ENCODE measurements around the gene STK38L. TPM values are rescaled to one million over a fixed set of nuclear protein-coding genes. Genes with fewer than 3 reads are reported as not detected.

Gene STK38L
- total RNA-seq, 4 donors from 2014 or later, result 26.9 to 69.3 (median 49.9) TPM

DNA sequence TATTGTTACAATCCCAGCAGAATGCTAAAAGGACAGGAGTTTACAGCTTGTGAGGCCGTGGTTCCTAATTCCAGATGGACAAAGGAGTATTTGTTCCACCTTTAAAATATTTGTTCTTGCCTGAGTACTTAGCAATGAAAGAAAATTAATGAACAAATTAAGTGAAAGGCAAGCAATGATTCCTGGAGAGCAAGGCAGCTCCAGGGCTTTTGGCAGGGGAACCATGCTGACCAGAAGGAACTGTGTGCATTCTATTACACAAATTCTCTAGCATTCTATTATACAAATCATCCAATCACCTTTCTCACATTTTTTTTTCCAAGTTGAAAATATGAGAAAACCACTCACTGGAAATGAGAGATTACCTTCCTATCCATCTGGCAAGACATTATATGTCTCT is 86.8 kb downstream of the STK38L start:
- peak overlapping the region; percentile 40 to 56 for H3K27ac ChIP-seq

DNA sequence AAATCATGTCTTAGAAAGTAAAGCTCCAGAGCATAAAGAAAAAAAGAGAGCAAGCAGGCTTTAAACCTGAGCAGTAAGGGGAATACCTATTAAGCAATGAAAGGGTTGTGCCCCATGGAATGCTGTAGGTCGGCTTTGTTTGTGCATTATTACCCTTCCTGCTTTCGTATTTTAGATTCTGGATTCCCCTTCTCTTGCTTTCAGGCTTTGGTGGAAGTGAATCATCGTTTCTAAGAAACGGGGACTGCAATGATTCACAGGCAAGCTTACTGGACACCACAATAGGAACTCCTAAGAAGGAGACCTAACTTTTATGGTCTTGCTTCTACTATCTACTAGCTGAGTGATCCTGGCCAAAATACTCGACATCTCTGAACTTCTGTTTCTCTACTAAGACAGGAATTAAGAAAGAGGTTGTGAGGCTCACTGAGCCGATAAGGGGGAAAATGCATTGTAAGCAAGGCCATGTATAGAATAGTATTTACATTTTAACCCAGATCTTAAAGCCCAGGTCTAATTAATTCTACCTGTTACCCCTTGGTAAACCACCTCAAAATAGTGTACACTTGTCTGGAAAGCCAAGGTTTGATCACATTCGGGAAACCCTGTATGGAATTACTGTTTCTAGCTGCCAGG is 87.3 kb downstream of the STK38L start:
- intact Hi-C loops (cut with DNase I; ENCODE audit: low total_unique reads), result no loop called here
- Histone ChIP-seq H3K4me3 (no peak overlapping the region), H3K27me3 (no peaks in the 10 kb centered on the region), H3K9me3 (no peaks in the 10 kb centered on the region), H3K27ac (peak overlapping the region; percentile 40 to 56), H3K4me1 (peaks cover 0 to 5% of the 10 kb centered on the region in 2 donors), H3K36me3 (no peaks in the 10 kb centered on the region)
- DNase-seq, result peak in 1 of 2 donors; percentile 18
- no peak for TF ChIP-seq POLR2A (IDR thresholded peaks at IDR 0.05)
- TF ChIP-seq, protein P1, sequence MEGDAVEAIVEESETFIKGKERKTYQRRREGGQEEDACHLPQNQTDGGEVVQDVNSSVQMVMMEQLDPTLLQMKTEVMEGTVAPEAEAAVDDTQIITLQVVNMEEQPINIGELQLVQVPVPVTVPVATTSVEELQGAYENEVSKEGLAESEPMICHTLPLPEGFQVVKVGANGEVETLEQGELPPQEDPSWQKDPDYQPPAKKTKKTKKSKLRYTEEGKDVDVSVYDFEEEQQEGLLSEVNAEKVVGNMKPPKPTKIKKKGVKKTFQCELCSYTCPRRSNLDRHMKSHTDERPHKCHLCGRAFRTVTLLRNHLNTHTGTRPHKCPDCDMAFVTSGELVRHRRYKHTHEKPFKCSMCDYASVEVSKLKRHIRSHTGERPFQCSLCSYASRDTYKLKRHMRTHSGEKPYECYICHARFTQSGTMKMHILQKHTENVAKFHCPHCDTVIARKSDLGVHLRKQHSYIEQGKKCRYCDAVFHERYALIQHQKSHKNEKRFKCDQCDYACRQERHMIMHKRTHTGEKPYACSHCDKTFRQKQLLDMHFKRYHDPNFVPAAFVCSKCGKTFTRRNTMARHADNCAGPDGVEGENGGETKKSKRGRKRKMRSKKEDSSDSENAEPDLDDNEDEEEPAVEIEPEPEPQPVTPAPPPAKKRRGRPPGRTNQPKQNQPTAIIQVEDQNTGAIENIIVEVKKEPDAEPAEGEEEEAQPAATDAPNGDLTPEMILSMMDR (IDR thresholded peaks at IDR 0.05), result no peak

More for the DNA sequence above, 86.8 kb downstream of the STK38L start:
- Histone ChIP-seq H3K4me3 (no peak overlapping the region), H3K27me3 (no peaks in the 10 kb centered on the region), H3K4me1 (peaks cover 0 to 5% of the 10 kb centered on the region in 2 donors), H3K36me3 (no peaks in the 10 kb centered on the region), H3K9me3 (no peaks in the 10 kb centered on the region)
- intact Hi-C loops (cut with DNase I; ENCODE audit: low total_unique reads), result no loop called here
- no peak for DNase-seq
- no peak for TF ChIP-seq POLR2A (IDR thresholded peaks at IDR 0.05)
- TF ChIP-seq, protein P1 (IDR thresholded peaks at IDR 0.05), result no peak

DNA sequence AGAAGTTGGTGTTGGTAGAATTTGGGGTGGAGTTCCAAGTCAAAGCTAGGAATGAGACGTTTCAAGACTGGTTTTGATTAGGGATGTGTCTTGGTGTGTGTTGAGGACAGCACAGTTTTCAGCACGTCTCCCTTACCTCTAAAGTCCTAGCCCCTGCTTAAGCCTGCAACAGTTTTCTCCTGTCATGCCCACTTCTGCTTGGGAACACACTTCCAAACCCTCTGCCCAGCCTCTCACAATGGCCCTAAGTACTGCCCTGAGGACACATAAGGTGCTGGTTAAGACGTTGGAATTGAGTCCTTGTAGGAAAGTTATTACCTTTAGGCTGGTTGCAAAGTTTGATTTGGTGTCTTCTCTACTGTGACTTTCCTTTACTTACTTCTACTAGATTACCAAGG is 87.8 kb downstream of the STK38L start:
- intact Hi-C loops (cut with DNase I; ENCODE audit: low total_unique reads), result no loop called here

DNA sequence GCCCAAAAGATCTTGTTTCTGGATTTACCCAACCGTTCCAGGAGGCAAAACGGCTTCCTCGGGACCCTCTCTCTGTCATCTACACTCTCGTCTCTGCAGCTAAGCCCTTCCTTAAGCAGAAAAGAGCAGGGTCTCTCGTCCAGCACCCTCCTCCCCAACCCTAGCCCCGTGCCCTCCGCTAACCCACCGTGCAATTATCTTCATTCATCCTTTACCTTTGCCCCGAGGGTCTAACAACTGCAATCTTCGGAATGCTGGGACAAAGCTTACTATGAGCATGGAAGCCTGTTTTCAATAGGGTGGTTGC is 88.3 kb downstream of the STK38L start:
- H3K27ac ChIP-seq, result peak overlapping the region in 1 of 2 donors; percentile 8
- H3K27me3 ChIP-seq, result no peaks in the 10 kb centered on the region
- H3K4me1 ChIP-seq, result peaks cover 0 to 5% of the 10 kb centered on the region in 2 donors
- H3K4me3 ChIP-seq, result peak overlapping the region; percentile 36 to 75
- no peaks in the 10 kb centered on the region for H3K36me3 ChIP-seq
- intact Hi-C loops (cut with DNase I; ENCODE audit: low total_unique reads), result no loop called here
- H3K9me3 ChIP-seq, result no peaks in the 10 kb centered on the region
- DNase-seq, result no peak
- TF ChIP-seq, protein P1 (IDR thresholded peaks at IDR 0.05), result no peak
- TF ChIP-seq POLR2A (IDR thresholded peaks at IDR 0.05), result no peak

More for the DNA sequence above, 87.8 kb downstream of the STK38L start:
- DNase-seq, result no peak
- Histone ChIP-seq H3K4me1 (peaks cover 0 to 5% of the 10 kb centered on the region in 2 donors), H3K36me3 (no peaks in the 10 kb centered on the region), H3K4me3 (no peak overlapping the region), H3K27ac (no peak overlapping the region), H3K27me3 (no peaks in the 10 kb centered on the region), H3K9me3 (no peaks in the 10 kb centered on the region)
- TF ChIP-seq POLR2A (IDR thresholded peaks at IDR 0.05), result no peak
- TF ChIP-seq, protein P1 (IDR thresholded peaks at IDR 0.05), result no peak

DNA sequence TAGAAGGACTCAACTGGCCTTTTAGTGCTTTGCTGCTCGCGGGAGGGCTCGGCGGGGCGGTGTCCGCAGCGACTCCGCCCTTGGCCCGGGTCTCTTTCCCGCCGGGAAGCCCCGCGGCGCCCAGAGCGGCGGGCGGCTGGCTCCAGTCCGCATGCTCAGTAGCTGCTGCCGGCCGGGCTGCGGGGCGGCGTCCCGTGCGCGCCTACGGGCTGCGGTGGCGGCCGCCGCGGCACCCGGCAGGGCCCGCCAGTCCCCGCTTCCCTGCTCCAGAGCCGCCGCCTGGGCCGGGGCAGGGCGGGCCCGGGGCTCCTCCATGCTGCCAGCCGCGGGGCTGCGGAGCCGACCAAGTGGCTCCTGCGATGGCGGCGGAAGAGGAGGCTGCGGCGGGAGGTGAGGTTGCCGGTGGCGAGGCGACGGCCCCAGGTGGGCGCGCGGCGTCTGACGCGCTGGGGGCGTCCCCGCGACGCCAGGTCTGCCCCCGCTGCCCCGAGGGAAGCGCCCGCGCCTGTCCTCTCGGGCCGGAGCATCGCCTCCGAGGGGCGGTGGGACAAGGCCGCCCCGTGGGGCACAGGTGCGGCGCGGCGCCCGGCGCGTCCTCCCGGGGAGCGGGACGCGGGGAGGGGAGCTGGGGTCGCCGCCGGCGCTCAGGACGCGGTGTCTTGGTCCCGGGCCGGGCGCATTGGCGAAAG is 88.8 kb downstream of the STK38L start, which contains the start of gene BMAL2:
TSS of gene BMAL2 (plus strand) at position 123 of the 689 bp plus-strand sequence. CDS start at position 360, 237 bp downstream.
- peak; percentile 16 to 27 for DNase-seq
- TF ChIP-seq POLR2A (IDR thresholded peaks at IDR 0.05), result no peak
- TF ChIP-seq, protein P1 (IDR thresholded peaks at IDR 0.05), result no peak
- intact Hi-C loops (cut with DNase I; ENCODE audit: low total_unique reads), result no loop called here

More for the DNA sequence above, 88.8 kb downstream of the STK38L start, which contains the start of gene BMAL2:
- Histone ChIP-seq H3K4me3 (peak within 1 kb of the TSS; percentile 36 to 75), H3K4me1 (peaks cover 0 to 5% of the 10 kb centered on the region in 2 donors), H3K27me3 (no peaks in the 10 kb centered on the region), H3K36me3 (no peaks in the 10 kb centered on the region), H3K9me3 (no peaks in the 10 kb centered on the region), H3K27ac (peak within 1 kb of the TSS; percentile 40 to 56)
